GOT3 (cell line): ENCODE measurements around the gene SDE2.
A peak's percentile ranks its signal among the peaks of the same experiment; 100 is the strongest.
"Not testable (repeated sequence)": the region's sequence is repeated elsewhere in the genome, so short reads cannot be mapped to it uniquely, and the experiment has no call there.

Source experiments
- DNase-seq: peaks from one replicate; lab custom pipeline; 2025; ENCODE audit warnings: mixed read lengths; lab: John Stamatoyannopoulos, UW

Gene SDE2

DNA sequence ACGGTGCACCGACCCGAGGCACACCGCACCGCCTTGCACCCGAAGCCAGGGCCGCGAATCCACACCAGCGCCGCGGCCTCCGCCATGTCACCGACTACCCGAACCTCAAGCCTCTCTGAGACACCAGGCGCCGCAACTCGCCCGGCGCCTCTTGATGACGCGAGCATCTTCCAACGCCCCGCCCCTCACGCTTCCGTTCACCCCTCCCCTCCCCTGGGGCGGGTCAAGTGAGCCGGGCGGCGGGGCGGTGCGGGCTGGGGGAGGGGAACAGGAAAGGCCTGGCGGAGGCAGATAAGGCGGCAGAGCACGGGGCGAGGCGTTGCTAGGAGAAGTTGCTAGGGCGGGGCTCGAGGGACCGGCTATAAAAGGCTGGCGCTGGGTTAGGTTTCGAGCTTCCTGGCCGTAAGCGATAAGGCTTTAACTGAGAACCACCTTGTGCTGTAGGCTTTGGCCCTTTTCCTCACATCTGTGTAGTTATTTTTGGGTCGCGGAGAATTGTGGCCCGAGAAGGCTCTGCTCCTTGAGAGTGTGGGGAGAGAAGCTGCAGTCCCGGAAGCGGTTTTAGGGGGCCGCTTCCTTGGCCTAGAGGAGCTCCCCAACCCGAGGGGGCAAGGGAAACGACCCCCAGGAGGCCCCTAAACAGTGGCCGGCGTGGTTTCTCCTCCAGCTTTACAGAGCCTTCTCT, at the start of gene SDE2:
SDE2 (minus strand) TSS at position 117 of the 685 bp plus-strand sequence; CDS start at position 86, 31 bp downstream.
- DNase-seq: peak; percentile 98

- no peak for DNase-seq
Measured at GRCh38 chr1:226048886-226049285, 49.7 kb upstream of the SDE2 start.

- no peak for DNase-seq
Measured at GRCh38 chr1:226047495-226047894, 48.4 kb upstream of the SDE2 start.

GRCh38 chr1:226046240-226046639, 47.1 kb upstream of the SDE2 start:
- no peak for DNase-seq

GRCh38 chr1:226044514-226045101, 45.5 kb upstream of the SDE2 start:
- DNase-seq: no peak

- DNase-seq: no peak
Measured at GRCh38 chr1:226041419-226041818, 42.3 kb upstream of the SDE2 start.

GRCh38 chr1:226038661-226039060, 39.5 kb upstream of the SDE2 start:
- DNase-seq: no peak

DNA sequence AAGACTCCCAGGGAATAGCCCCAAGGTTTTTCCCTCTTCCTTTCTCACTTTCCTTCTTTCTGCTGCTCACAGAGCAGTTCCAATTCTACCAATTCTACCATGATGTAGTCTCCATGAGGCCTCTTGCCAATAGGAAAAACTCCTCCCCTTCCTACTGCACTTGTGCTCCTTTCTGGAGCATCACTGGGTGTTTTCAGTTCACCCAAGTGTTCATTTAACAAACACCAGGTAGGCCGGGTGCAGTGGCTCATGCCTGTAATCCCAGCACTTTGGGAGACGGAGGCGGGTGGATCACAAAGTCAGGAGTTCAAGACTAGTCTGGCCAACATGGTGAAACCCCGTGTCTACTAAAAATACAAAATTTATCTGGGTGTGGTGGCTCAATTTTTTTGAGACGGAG, 36.8 kb upstream of the SDE2 start:
- DNase-seq: no peak

DNA sequence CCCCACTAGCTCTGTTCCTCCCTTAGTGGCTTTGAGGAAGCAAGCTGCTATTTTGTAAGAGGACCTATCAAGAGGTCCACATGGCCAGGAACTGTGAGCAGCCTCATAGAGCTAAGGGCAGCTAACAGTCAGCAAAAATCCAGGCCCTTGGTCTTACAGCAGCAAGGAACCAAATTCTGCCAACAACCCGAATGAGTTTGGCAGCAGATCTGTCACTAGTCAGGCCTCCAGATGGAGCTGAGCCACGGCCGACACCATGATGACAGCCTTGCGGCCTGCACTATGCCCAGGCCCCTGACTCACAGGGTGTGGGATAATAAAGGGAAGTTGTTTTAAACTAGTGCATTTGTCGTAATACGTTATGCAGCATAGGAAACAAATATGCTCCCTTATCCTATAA, 35.3 kb upstream of the SDE2 start:
- peak; percentile 65 for DNase-seq

GRCh38 chr1:226033991-226034390, 34.8 kb upstream of the SDE2 start:
- DNase-seq: no peak

GRCh38 chr1:226033582-226033981, 34.4 kb upstream of the SDE2 start:
- no peak for DNase-seq

- no peak for DNase-seq
Measured at GRCh38 chr1:226029568-226030225, 30.6 kb upstream of the SDE2 start.

- DNase-seq: no peak
Measured at GRCh38 chr1:226029093-226029496, 30.0 kb upstream of the SDE2 start.

GRCh38 chr1:226027538-226028217, 28.5 kb upstream of the SDE2 start:
- no peak for DNase-seq

DNA sequence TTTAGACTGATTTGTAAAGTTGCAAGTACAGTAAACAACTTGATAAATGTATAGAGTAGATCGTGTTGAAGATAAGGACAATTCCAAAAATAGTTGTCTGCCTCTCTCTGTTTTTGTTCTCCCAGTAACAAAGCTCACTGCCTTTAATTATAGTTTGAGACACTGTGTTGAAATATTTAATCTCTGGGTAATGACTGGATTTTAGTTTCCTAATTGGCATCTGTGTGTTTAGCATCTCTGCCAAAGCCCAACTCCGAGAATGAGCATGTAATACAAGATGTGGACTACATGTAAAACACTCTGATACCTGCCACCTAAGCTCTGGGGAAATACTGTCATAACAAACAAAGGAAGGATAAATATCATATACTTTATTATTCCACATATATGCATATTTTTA, 27.7 kb upstream of the SDE2 start:
- DNase-seq: no peak

DNA sequence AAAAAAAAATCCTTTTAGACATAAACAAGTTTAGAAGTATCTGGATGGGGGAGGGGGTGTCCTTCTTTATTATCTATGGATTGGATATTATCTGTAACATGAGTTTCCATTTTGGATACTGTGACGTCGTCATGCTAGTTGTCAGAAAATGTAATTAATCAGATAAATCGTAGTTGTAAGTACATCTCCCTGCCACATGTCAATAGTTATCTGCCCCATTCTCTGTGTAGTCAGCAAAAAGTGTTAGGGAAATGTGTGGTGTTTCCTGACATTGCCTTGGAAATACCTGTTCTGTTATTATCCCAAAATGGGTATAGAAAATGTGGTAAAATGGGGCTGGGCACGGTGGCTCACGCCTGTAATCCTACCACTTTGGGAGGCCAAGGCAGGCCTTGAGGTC, 24.6 kb upstream of the SDE2 start:
- DNase-seq: no peak

GRCh38 chr1:226021801-226022200, 22.7 kb upstream of the SDE2 start:
- no peak for DNase-seq

GRCh38 chr1:226021401-226021800, 22.3 kb upstream of the SDE2 start:
- DNase-seq: no peak

DNA sequence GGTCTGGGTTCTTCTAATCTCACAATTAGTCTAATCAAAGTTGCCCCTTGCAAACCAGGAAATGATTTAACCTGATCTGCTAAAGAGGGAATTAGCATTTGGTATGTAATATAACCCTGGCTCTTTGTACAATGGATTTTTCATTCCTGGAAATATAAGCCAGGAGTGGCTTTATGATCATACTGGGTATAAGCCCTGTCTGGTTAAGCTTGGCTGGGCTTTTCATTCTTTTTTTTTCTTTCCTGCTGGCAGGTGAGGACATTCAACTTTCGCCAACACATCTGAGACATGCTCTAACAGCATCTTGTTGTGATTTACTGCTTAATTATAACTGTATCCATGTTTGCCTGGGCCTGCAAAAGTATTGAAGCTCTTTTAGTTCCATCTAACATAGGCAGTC, 20.4 kb upstream of the SDE2 start:
- DNase-seq: no peak

GRCh38 chr1:226017070-226017469, 17.9 kb upstream of the SDE2 start:
- DNase-seq: no peak

DNA sequence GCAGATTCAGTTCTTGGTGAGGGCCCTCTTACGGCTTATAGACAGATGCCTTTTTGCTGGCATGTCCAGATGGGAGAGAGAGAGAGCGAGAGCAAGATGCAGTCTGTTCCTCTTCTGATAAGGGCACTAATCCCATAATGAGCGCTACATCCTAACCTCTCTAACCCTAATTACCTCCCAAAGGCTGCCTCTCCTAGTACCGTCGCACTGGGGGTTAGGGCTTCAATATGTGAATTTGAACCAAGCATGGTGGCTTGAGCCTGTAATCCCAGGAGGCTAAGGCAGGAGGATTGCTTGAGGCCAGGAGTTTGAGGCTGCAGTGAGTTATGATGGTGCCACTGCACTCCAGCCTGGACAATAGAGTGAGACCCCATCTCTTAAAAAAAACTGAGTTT, 10.5 kb upstream of the SDE2 start:
- DNase-seq: no peak

- not testable (repeated sequence) for DNase-seq
Measured at GRCh38 chr1:226007126-226007892, 8.2 kb upstream of the SDE2 start.
